Sigmoid colon (tissue), 7 donors: Measurements from ENCODE around the gene HINT2. TPM values are rescaled to one million over a fixed set of nuclear protein-coding genes. Genes with fewer than 3 reads are reported as not detected.

Source experiments
- DNase-seq: peaks from one replicate; pipeline ENCODE4 v3.0.0-alpha.2; 2019
- H3K27ac ChIP-seq, 4 donors: fragments of 200-600 bp; sonication (generic); one replicate each; pipeline ENCODE4 v1.5.1; 2016 to 2019; ENCODE audit warnings: mild to moderate bottlenecking in 1 of 4
- H3K27me3 ChIP-seq, 3 donors: fragments of 200-600 bp; sonication (generic); one replicate each; pipeline ENCODE4 v1.5.1; 2019; ENCODE audit warnings: mild to moderate bottlenecking in 1 of 3
- H3K36me3 ChIP-seq, 4 donors: fragments of 200-600 bp; sonication (generic); one replicate each; pipeline ENCODE4 v1.5.1; 2016 to 2019
- H3K4me1 ChIP-seq, 4 donors: fragments of 200-600 bp; sonication (generic); one replicate each; pipeline ENCODE4 v1.5.1; 2017 to 2019
- H3K4me3 ChIP-seq, 4 donors: fragments of 200-600 bp; sonication (generic); one replicate each; pipeline ENCODE4 v1.5.1; 2017 to 2019; ENCODE audit warnings: mild to moderate bottlenecking in 2 of 4, moderate library complexity in 1 of 4
- H3K9me3 ChIP-seq, 4 donors: fragments of 200-600 bp in 3 of 4; sonication (generic) in 3 of 4; one replicate each; pipeline versions ENCODE4 v1.5.1 to v1.6.1; 2013 to 2019
- CTCF ChIP-seq, 4 experiments: fragments of 450-650 bp in 3 of 4; fragments of 200-600 bp in 1 of 4; IDR thresholded peaks; one replicate each; pipeline ENCODE4 v1.5.1; 2016 to 2019; ENCODE audit warnings: antibody characterized with exemption in 4 of 4, mild to moderate bottlenecking in 3 of 4, moderate library complexity in 2 of 4
- EP300 ChIP-seq, 4 donors: sonication (generic); formaldehyde crosslinking; IDR thresholded peaks; one replicate each; pipeline ENCODE4 v1.6.1; 2017; ENCODE audit warnings: antibody characterized with exemption in 4 of 4
- POLR2A ChIP-seq, 2 donors: fragments of 450-650 bp; IDR thresholded peaks; one replicate each; pipeline ENCODE4 v1.6.1; 2016; ENCODE audit warnings: antibody characterized with exemption in 2 of 2, mild to moderate bottlenecking in 2 of 2, moderate library complexity in 2 of 2
- POLR2AphosphoS5 ChIP-seq, 4 donors: sonication (generic); formaldehyde crosslinking; IDR thresholded peaks; one replicate each; pipeline ENCODE4 v1.6.1; 2017; ENCODE audit warnings: antibody characterized with exemption in 4 of 4
- WGBS, 2 donors: extraction: QIAGEN DNeasy Blood & Tissue Kit; methylation state at CpG; one replicate each; pipeline ENCODE4 v1.1.7; 2013; 5-methylcytosine and 5-hydroxymethylcytosine counted together
- intact Hi-C: fragments of 100-400 bp; cut with DNase I; formaldehyde crosslinking; loops from one replicate; pipeline ENCODE4 v1.15.1; 2023
- polyA plus RNA-seq, 3 donors: library from polyadenylated mRNA; stranded (reverse); fragments of 200-250 nt; gene quantifications; one replicate each; pipeline ENCODE4 v1.2.3, GENCODE V29; 2013
- total RNA-seq, 4 donors: library from RNA; depleted of rRNA; stranded (reverse); fragments of >200 nt; gene quantifications; one replicate each; pipeline ENCODE4 v1.1.0, GENCODE V29; 2016
- donor health status: healthy with polysubstance abuse.
- donor health status: Bipolar disorder and iron deficiency.
- donor health status: healthy.

HINT2 gene
- total and polyA plus RNA-seq, 7 donors = 23.5 to 125 (median 42.8) TPM

- peak overlapping the region in 3 of 4 donors; percentile 8 to 36 (median 18) for H3K27ac ChIP-seq
- no peaks in the 10 kb centered on the region for H3K27me3 ChIP-seq
- intact Hi-C loops = no loop called here
- TF ChIP-seq CTCF (IDR thresholded peaks at IDR 0.05) (peak; percentile 54 to 85 (median 79)), EP300 (IDR thresholded peaks at IDR 0.05) (no peak), POLR2AphosphoS5 (IDR thresholded peaks at IDR 0.05) (no peak)
- no peaks in the 10 kb centered on the region for H3K9me3 ChIP-seq
- peak; percentile 39 for DNase-seq
- WGBS, 2 donors = 27 to 32% methylated on average over 4 of the region's 4 CpGs
- peaks cover 0 to 25% (median 22%) of the 10 kb centered on the region in 4 donors for H3K4me1 ChIP-seq
- no peaks in the 10 kb centered on the region for H3K36me3 ChIP-seq
- H3K4me3 ChIP-seq = no peak overlapping the region
Observed at GRCh38 chr9:35826071-35826701, 11.3 kb upstream of the HINT2 start.

GRCh38 chr9:35822926-35823325, 8.1 kb upstream of the HINT2 start:
- intact Hi-C loops = no loop called here
- H3K9me3 ChIP-seq = no peaks in the 10 kb centered on the region
- TF ChIP-seq POLR2AphosphoS5 (IDR thresholded peaks at IDR 0.05) (no peak), CTCF (IDR thresholded peaks at IDR 0.05) (no peak), POLR2A (IDR thresholded peaks at IDR 0.05) (no peak), EP300 (IDR thresholded peaks at IDR 0.05) (no peak)
- no peak for DNase-seq
- no peaks in the 10 kb centered on the region for H3K36me3 ChIP-seq
- H3K4me3 ChIP-seq = no peak overlapping the region
- no peak overlapping the region for H3K27ac ChIP-seq
- H3K27me3 ChIP-seq = no peaks in the 10 kb centered on the region
- peaks cover 0 to 3% (median 0%) of the 10 kb centered on the region in 4 donors for H3K4me1 ChIP-seq

- Histone ChIP-seq H3K27me3 (no peaks in the 10 kb centered on the region), H3K9me3 (no peaks in the 10 kb centered on the region), H3K4me3 (no peak overlapping the region), H3K36me3 (no peaks in the 10 kb centered on the region), H3K27ac (no peak overlapping the region), H3K4me1 (no peaks in the 10 kb centered on the region)
- no peak for DNase-seq
- TF ChIP-seq POLR2A (IDR thresholded peaks at IDR 0.05) (no peak), EP300 (IDR thresholded peaks at IDR 0.05) (no peak), CTCF (IDR thresholded peaks at IDR 0.05) (no peak), POLR2AphosphoS5 (IDR thresholded peaks at IDR 0.05) (no peak)
- intact Hi-C loops = no loop called here
Observed at GRCh38 chr9:35820076-35820475, 5.2 kb upstream of the HINT2 start.

- Histone ChIP-seq H3K27ac (no peak overlapping the region), H3K4me3 (no peak overlapping the region), H3K27me3 (no peaks in the 10 kb centered on the region), H3K36me3 (no peaks in the 10 kb centered on the region), H3K4me1 (peaks cover 0 to 13% (median 10%) of the 10 kb centered on the region in 4 donors), H3K9me3 (no peaks in the 10 kb centered on the region)
- intact Hi-C loops = no loop called here
- DNase-seq = no peak
- TF ChIP-seq EP300 (IDR thresholded peaks at IDR 0.05) = no peak
- no peak for TF ChIP-seq CTCF (IDR thresholded peaks at IDR 0.05)
- TF ChIP-seq POLR2AphosphoS5 (IDR thresholded peaks at IDR 0.05) = no peak
- no peak for TF ChIP-seq POLR2A (IDR thresholded peaks at IDR 0.05)
- WGBS, 2 donors = 87 to 93% methylated on average over 3 of the region's 3 CpGs
Observed at GRCh38 chr9:35818341-35818740, 3.5 kb upstream of the HINT2 start.

GRCh38 chr9:35816708-35817107, 1.9 kb upstream of the HINT2 start:
- TF ChIP-seq CTCF (IDR thresholded peaks at IDR 0.05) = no peak
- no peak for TF ChIP-seq EP300 (IDR thresholded peaks at IDR 0.05)
- no peak for TF ChIP-seq POLR2AphosphoS5 (IDR thresholded peaks at IDR 0.05)
- TF ChIP-seq POLR2A (IDR thresholded peaks at IDR 0.05) = no peak
- H3K36me3 ChIP-seq = no peaks in the 10 kb centered on the region
- peaks cover 0 to 25% (median 22%) of the 10 kb centered on the region in 4 donors for H3K4me1 ChIP-seq
- intact Hi-C loops = no loop called here
- no peaks in the 10 kb centered on the region for H3K27me3 ChIP-seq
- H3K27ac ChIP-seq = no peak overlapping the region
- no peaks in the 10 kb centered on the region for H3K9me3 ChIP-seq
- no peak for DNase-seq
- no peak overlapping the region for H3K4me3 ChIP-seq
- WGBS, 2 donors = 78 to 92% methylated on average over 1 of the region's 1 CpG
